Esophagus squamous epithelium (tissue), 5 donors: Measurements from ENCODE around the gene GPR52. TPM values are rescaled to one million over a fixed set of nuclear protein-coding genes. Genes with fewer than 3 reads are reported as not detected.

Experiments used
- DNase-seq: peaks from one replicate; lab custom pipeline; 2025; lab: John Stamatoyannopoulos, UW
- H3K27ac ChIP-seq, 4 donors: fragments of 200-600 bp; sonication (generic); one replicate each; pipeline ENCODE4 v1.5.1; 2016 to 2019; ENCODE audit warnings: mild to moderate bottlenecking in 1 of 4
- H3K27me3 ChIP-seq, 4 donors: fragments of 200-600 bp; sonication (generic); 1 replicate in 3 of 4; 2 replicates in 1 of 4; pipeline versions ENCODE4 v1.5.1 to v1.6.0; 2017 to 2021; ENCODE audit warnings: antibody characterized with exemption in 1 of 4
- H3K36me3 ChIP-seq, 3 donors: fragments of 200-600 bp; sonication (generic); one replicate each; pipeline ENCODE4 v1.5.1; 2016 to 2019
- H3K4me1 ChIP-seq, 3 donors: fragments of 200-600 bp; sonication (generic); one replicate each; pipeline ENCODE4 v1.5.1; 2017 to 2019
- H3K4me3 ChIP-seq, 4 donors: fragments of 200-600 bp; sonication (generic); 1 replicate in 3 of 4; 2 replicates in 1 of 4; pipeline ENCODE4 v1.5.1; 2016 to 2019; ENCODE audit warnings: mild to moderate bottlenecking in 2 of 4, moderate library complexity in 1 of 4
- H3K9me3 ChIP-seq, 3 donors: fragments of 200-600 bp; sonication (generic); one replicate each; pipeline ENCODE4 v1.5.1; 2016 to 2019
- POLR2A ChIP-seq, 4 donors: fragments of 450-650 bp; IDR thresholded peaks; one replicate each; pipeline ENCODE4 v1.6.1; 2017; ENCODE audit warnings: antibody characterized with exemption in 4 of 4, mild to moderate bottlenecking in 4 of 4, moderate library complexity in 3 of 4
- WGBS, 2 donors: methylation state at CpG; one replicate each; pipeline ENCODE4 v1.1.5; 2018; 5-methylcytosine and 5-hydroxymethylcytosine counted together
- intact Hi-C: fragments of 100-400 bp; cut with DNase I; formaldehyde crosslinking; loops from one replicate; pipeline ENCODE4 v1.15.0; 2022
- total RNA-seq, 4 donors: library from RNA; depleted of rRNA; stranded (reverse); fragments of >200 nt; gene quantifications; one replicate each; pipeline ENCODE4 v1.1.0, GENCODE V29; 2016
- TF ChIP-seq, protein P1 (sequence below), 6 experiments: fragments of 450-650 bp in 4 of 6; fragments of 200-600 bp in 2 of 6; sonication (generic) in 2 of 6; IDR thresholded peaks; one replicate each; pipeline ENCODE4 v1.5.1; 2016 to 2019; ENCODE audit warnings: antibody characterized with exemption in 6 of 6, mild to moderate bottlenecking in 4 of 6, moderate library complexity in 4 of 6
- donor health status: DM: yes; HTN: yes; CAD: no.

Gene GPR52
- total RNA-seq, 4 donors from 2014 or later = 3.1 to 6.3 (median 3.5) TPM; not detected in 1

- DNase-seq = no peak
- H3K27ac ChIP-seq = no peak overlapping the region
Observed at GRCh38 chr1:174448974-174449373, 1.2 kb downstream of the GPR52 start.

DNA sequence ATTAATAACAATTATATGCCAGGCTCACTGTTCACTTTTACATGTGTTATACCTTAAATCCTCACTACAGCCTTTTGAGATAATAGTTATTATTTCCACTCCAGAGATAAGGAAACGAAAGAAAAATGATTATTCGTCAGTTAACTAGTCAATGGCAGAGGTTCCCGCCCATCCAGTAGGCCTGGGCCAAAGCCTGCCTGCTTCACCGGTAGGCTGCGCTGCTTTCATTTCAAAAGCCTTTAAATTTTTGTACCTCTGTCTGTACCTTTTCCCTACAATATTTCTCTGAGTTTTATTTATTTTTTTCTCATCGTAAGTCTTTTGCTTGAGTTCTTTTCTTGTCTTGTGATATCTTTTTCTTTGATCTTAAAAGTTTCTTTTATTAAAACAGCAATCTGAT is 3.6 kb downstream of the GPR52 start:
- TF ChIP-seq, protein P1, sequence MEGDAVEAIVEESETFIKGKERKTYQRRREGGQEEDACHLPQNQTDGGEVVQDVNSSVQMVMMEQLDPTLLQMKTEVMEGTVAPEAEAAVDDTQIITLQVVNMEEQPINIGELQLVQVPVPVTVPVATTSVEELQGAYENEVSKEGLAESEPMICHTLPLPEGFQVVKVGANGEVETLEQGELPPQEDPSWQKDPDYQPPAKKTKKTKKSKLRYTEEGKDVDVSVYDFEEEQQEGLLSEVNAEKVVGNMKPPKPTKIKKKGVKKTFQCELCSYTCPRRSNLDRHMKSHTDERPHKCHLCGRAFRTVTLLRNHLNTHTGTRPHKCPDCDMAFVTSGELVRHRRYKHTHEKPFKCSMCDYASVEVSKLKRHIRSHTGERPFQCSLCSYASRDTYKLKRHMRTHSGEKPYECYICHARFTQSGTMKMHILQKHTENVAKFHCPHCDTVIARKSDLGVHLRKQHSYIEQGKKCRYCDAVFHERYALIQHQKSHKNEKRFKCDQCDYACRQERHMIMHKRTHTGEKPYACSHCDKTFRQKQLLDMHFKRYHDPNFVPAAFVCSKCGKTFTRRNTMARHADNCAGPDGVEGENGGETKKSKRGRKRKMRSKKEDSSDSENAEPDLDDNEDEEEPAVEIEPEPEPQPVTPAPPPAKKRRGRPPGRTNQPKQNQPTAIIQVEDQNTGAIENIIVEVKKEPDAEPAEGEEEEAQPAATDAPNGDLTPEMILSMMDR (IDR thresholded peaks at IDR 0.05) = no peak
- no peak for TF ChIP-seq POLR2A (IDR thresholded peaks at IDR 0.05)
- intact Hi-C loops = no loop called here
- no peaks in the 10 kb centered on the region for H3K36me3 ChIP-seq

More at GRCh38 chr1:174448974-174449373, 1.2 kb downstream of the GPR52 start:
- no peaks in the 10 kb centered on the region for H3K36me3 ChIP-seq
- no peak overlapping the region for H3K4me3 ChIP-seq
- 49 to 62% methylated on average over 5 of the region's 5 CpGs for WGBS, 2 donors
- TF ChIP-seq, protein P1 (IDR thresholded peaks at IDR 0.05) = no peak
- TF ChIP-seq POLR2A (IDR thresholded peaks at IDR 0.05) = no peak
- intact Hi-C loops = no loop called here
- H3K9me3 ChIP-seq = no peaks in the 10 kb centered on the region
- H3K27me3 ChIP-seq = no peaks in the 10 kb centered on the region
- peaks cover 0 to 5% (median 0%) of the 10 kb centered on the region in 3 donors for H3K4me1 ChIP-seq

DNA sequence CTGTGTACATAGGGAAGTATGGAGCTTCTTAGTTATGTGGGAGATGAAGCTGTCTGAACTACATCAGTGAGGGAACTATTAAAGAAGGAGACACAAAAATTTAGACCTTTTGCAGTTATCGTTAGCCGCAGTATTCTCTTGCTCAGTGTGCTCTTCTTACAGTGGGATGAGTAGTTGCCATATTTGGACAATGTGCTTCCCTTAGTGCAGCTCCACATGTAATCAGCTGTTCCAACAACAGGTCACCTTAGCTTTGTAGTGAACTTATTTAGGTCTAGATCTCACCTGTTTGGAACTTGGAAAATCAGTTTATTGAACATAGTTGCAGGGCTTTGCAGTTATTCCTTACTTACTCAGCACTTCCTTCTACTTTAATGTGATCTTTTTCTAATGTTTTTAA is 18.1 kb downstream of the GPR52 start:
- TF ChIP-seq, protein P1 (IDR thresholded peaks at IDR 0.05) = no peak
- TF ChIP-seq POLR2A (IDR thresholded peaks at IDR 0.05) = no peak
- WGBS, 2 donors = 92 to 97% methylated on average over 2 of the region's 2 CpGs
- H3K27ac ChIP-seq = no peak overlapping the region

More for the DNA sequence above, 3.6 kb downstream of the GPR52 start:
- 93% methylated on average over 6 of the region's 6 CpGs for WGBS, 2 donors
- Histone ChIP-seq H3K9me3 (no peaks in the 10 kb centered on the region), H3K4me1 (peaks cover 0 to 5% (median 0%) of the 10 kb centered on the region in 3 donors), H3K27me3 (no peaks in the 10 kb centered on the region), H3K27ac (no peak overlapping the region), H3K4me3 (no peak overlapping the region)
- no peak for DNase-seq

DNA sequence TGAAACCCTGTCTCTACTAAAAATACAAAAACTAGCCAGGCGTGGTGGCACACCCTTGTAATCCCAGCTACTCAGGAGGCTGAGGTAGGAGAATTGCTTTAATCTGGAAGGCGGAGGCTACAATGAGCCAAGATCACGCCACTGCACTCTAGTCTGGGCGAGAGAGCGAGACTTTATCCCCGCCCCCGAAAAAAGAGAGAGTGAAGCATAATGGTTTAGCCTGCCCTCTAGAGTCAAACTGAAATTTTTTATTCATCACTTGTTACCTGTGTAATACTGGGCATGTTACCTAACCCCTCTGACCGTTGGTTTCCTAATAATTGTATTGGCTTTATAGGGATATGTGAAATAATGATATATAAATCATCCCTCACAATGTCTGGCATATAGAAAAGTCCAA is 18.8 kb downstream of the GPR52 start:
- no peak overlapping the region for H3K4me3 ChIP-seq
- no peaks in the 10 kb centered on the region for H3K4me1 ChIP-seq
- no peak for DNase-seq
- H3K9me3 ChIP-seq = no peaks in the 10 kb centered on the region
- no peaks in the 10 kb centered on the region for H3K27me3 ChIP-seq
- no peaks in the 10 kb centered on the region for H3K36me3 ChIP-seq
- intact Hi-C loops = no loop called here
- TF ChIP-seq, protein P1 (IDR thresholded peaks at IDR 0.05) = no peak
- TF ChIP-seq POLR2A (IDR thresholded peaks at IDR 0.05) = no peak
- 94 to 95% methylated on average over 7 to 8 of the region's 8 CpGs for WGBS, 2 donors
- H3K27ac ChIP-seq = no peak overlapping the region

More for the DNA sequence above, 18.1 kb downstream of the GPR52 start:
- intact Hi-C loops = no loop called here
- no peaks in the 10 kb centered on the region for H3K9me3 ChIP-seq
- H3K4me3 ChIP-seq = no peak overlapping the region
- H3K4me1 ChIP-seq = no peaks in the 10 kb centered on the region
- no peaks in the 10 kb centered on the region for H3K36me3 ChIP-seq
- no peaks in the 10 kb centered on the region for H3K27me3 ChIP-seq
- no peak for DNase-seq

- Histone ChIP-seq H3K27me3 (no peaks in the 10 kb centered on the region), H3K27ac (no peak overlapping the region), H3K9me3 (no peaks in the 10 kb centered on the region), H3K36me3 (no peaks in the 10 kb centered on the region), H3K4me1 (no peaks in the 10 kb centered on the region), H3K4me3 (no peak overlapping the region)
- DNase-seq = no peak
- intact Hi-C loops = no loop called here
- no peak for TF ChIP-seq POLR2A (IDR thresholded peaks at IDR 0.05)
- TF ChIP-seq, protein P1 (IDR thresholded peaks at IDR 0.05) = no peak
- 53 to 59% methylated on average over 2 of the region's 2 CpGs for WGBS, 2 donors
Observed at GRCh38 chr1:174469052-174469451, 21.3 kb downstream of the GPR52 start.
